SJCRH30 (cell line): ENCODE measurements around the gene HTRA3. TPM values are rescaled to one million over a fixed set of nuclear protein-coding genes. Genes with fewer than 3 reads are reported as not detected.

Source experiments
- DNase-seq, 2 experiments: peaks; one replicate each; pipeline ENCODE4 v3.0.0-alpha.2; 2015 to 2020
- H3K27ac ChIP-seq: fragments of 250-450 bp; sonication (Bioruptor Pico); 2 replicates; pipeline ENCODE4 v1.5.1; 2020; ENCODE audit warnings: mild to moderate bottlenecking, moderate library complexity
- H3K27me3 ChIP-seq: fragments of 250-450 bp; sonication (Bioruptor Pico); 2 replicates; pipeline ENCODE4 v1.5.1; 2020; ENCODE audit warnings: mild to moderate bottlenecking, moderate library complexity
- H3K36me3 ChIP-seq: fragments of 250-450 bp; sonication (Bioruptor Pico); 2 replicates; pipeline ENCODE4 v1.5.1; 2020; ENCODE audit warnings: mild to moderate bottlenecking, moderate library complexity
- H3K4me1 ChIP-seq: fragments of 250-450 bp; sonication (Bioruptor Pico); 2 replicates; pipeline ENCODE4 v1.5.1; 2020; ENCODE audit warnings: mild to moderate bottlenecking, moderate library complexity
- H3K4me3 ChIP-seq: fragments of 250-450 bp; sonication (Bioruptor Pico); 2 replicates; pipeline ENCODE4 v1.5.1; 2020; ENCODE audit warnings: mild to moderate bottlenecking, moderate library complexity
- H3K9me3 ChIP-seq: fragments of 250-450 bp; sonication (Bioruptor Pico); replicated peaks from 2 replicates; pipeline ENCODE4 v1.5.1; 2020; ENCODE audit warnings: mild to moderate bottlenecking, moderate library complexity
- total RNA-seq: library from RNA; depleted of rRNA; stranded (reverse); fragments of >200 nt; shearing (Covaris generic); gene quantifications from 2 replicates; pipeline ENCODE4 v1.2.3, GENCODE V29; 2014

The HTRA3 gene
- total RNA-seq, 1 experiment from 2014 or later = 0.08 TPM

- no peaks in the 10 kb centered on the region for H3K36me3 ChIP-seq
- no peak overlapping the region for H3K27ac ChIP-seq
- H3K27me3 ChIP-seq = no peaks in the 10 kb centered on the region
- H3K4me3 ChIP-seq = no peak overlapping the region
- H3K9me3 ChIP-seq = no peaks in the 10 kb centered on the region
- peaks cover 15% of the 10 kb centered on the region; the same call in 1 of the 2 replicates for H3K4me1 ChIP-seq
- DNase-seq = no peak
Observed at GRCh38 chr4:8275548-8275910, 6.0 kb downstream of the HTRA3 start.

- Histone ChIP-seq H3K4me1 (peaks cover 16% of the 10 kb centered on the region; the same call in 1 of the 2 replicates), H3K27ac (no peak overlapping the region), H3K4me3 (no peak overlapping the region), H3K9me3 (no peaks in the 10 kb centered on the region), H3K27me3 (no peaks in the 10 kb centered on the region), H3K36me3 (no peaks in the 10 kb centered on the region)
- no peak for DNase-seq
Observed at GRCh38 chr4:8276358-8277240, 7.0 kb downstream of the HTRA3 start.

- Histone ChIP-seq H3K36me3 (no peaks in the 10 kb centered on the region), H3K27me3 (no peaks in the 10 kb centered on the region), H3K4me3 (no peak overlapping the region), H3K4me1 (peaks cover 18% of the 10 kb centered on the region; the same call in 1 of the 2 replicates), H3K27ac (no peak overlapping the region), H3K9me3 (no peaks in the 10 kb centered on the region)
- no peak for DNase-seq
Observed at GRCh38 chr4:8277356-8278008, 7.9 kb downstream of the HTRA3 start.

- no peaks in the 10 kb centered on the region for H3K9me3 ChIP-seq
- H3K36me3 ChIP-seq = no peaks in the 10 kb centered on the region
- no peak overlapping the region for H3K4me3 ChIP-seq
- DNase-seq = no peak
- no peaks in the 10 kb centered on the region for H3K27me3 ChIP-seq
- peaks cover 18% of the 10 kb centered on the region; the same call in 1 of the 2 replicates for H3K4me1 ChIP-seq
- H3K27ac ChIP-seq = no peak overlapping the region
Observed at GRCh38 chr4:8278009-8278395, 8.4 kb downstream of the HTRA3 start.

GRCh38 chr4:8278421-8279287 lies 9.1 kb downstream of the HTRA3 start:
- H3K36me3 ChIP-seq = no peaks in the 10 kb centered on the region
- peaks cover 3% of the 10 kb centered on the region; the same call in 1 of the 2 replicates for H3K27me3 ChIP-seq
- H3K4me1 ChIP-seq = peaks cover 23% of the 10 kb centered on the region; the same call in 1 of the 2 replicates
- H3K9me3 ChIP-seq = no peaks in the 10 kb centered on the region
- no peak overlapping the region for H3K27ac ChIP-seq
- no peak overlapping the region for H3K4me3 ChIP-seq
- DNase-seq = no peak

GRCh38 chr4:8279321-8280157 lies 10.0 kb downstream of the HTRA3 start:
- DNase-seq = no peak
- no peaks in the 10 kb centered on the region for H3K9me3 ChIP-seq
- H3K27me3 ChIP-seq = peaks cover 6% of the 10 kb centered on the region; the same call in 1 of the 2 replicates
- H3K4me3 ChIP-seq = no peak overlapping the region
- no peaks in the 10 kb centered on the region for H3K36me3 ChIP-seq
- H3K27ac ChIP-seq = no peak overlapping the region
- H3K4me1 ChIP-seq = peaks cover 32% of the 10 kb centered on the region

GRCh38 chr4:8280158-8280875 lies 10.8 kb downstream of the HTRA3 start:
- Histone ChIP-seq H3K4me3 (no peak overlapping the region), H3K27me3 (peaks cover 6% of the 10 kb centered on the region; the same call in 1 of the 2 replicates), H3K9me3 (no peaks in the 10 kb centered on the region), H3K4me1 (peaks cover 32% of the 10 kb centered on the region), H3K27ac (no peak overlapping the region), H3K36me3 (no peaks in the 10 kb centered on the region)
- no peak for DNase-seq

- peaks cover 6% of the 10 kb centered on the region; the same call in 1 of the 2 replicates for H3K27me3 ChIP-seq
- H3K36me3 ChIP-seq = no peaks in the 10 kb centered on the region
- DNase-seq = no peak
- no peaks in the 10 kb centered on the region for H3K9me3 ChIP-seq
- peaks cover 30% of the 10 kb centered on the region for H3K4me1 ChIP-seq
- no peak overlapping the region for H3K4me3 ChIP-seq
- no peak overlapping the region for H3K27ac ChIP-seq
Observed at GRCh38 chr4:8280876-8281440, 11.4 kb downstream of the HTRA3 start.

GRCh38 chr4:8281519-8282133 lies 12.1 kb downstream of the HTRA3 start:
- Histone ChIP-seq H3K27ac (no peak overlapping the region), H3K36me3 (no peaks in the 10 kb centered on the region), H3K9me3 (no peaks in the 10 kb centered on the region), H3K4me3 (no peak overlapping the region), H3K4me1 (peaks cover 28% of the 10 kb centered on the region), H3K27me3 (peaks cover 6% of the 10 kb centered on the region; the same call in 1 of the 2 replicates)
- DNase-seq = no peak

- no peak for DNase-seq
- H3K36me3 ChIP-seq = no peaks in the 10 kb centered on the region
- peaks cover 24% of the 10 kb centered on the region for H3K4me1 ChIP-seq
- H3K27ac ChIP-seq = no peak overlapping the region
- H3K9me3 ChIP-seq = no peaks in the 10 kb centered on the region
- H3K27me3 ChIP-seq = peaks cover 6% of the 10 kb centered on the region; the same call in 1 of the 2 replicates
- H3K4me3 ChIP-seq = no peak overlapping the region
Observed at GRCh38 chr4:8282134-8282641, 12.6 kb downstream of the HTRA3 start.

GRCh38 chr4:8282742-8283141 lies 13.2 kb downstream of the HTRA3 start:
- Histone ChIP-seq H3K4me1 (peaks cover 24% of the 10 kb centered on the region), H3K9me3 (no peaks in the 10 kb centered on the region), H3K4me3 (no peak overlapping the region), H3K36me3 (no peaks in the 10 kb centered on the region), H3K27me3 (peaks cover 6% of the 10 kb centered on the region; the same call in 1 of the 2 replicates), H3K27ac (no peak overlapping the region)
- no peak for DNase-seq

- no peaks in the 10 kb centered on the region for H3K9me3 ChIP-seq
- no peaks in the 10 kb centered on the region for H3K36me3 ChIP-seq
- H3K4me1 ChIP-seq = peaks cover 24% of the 10 kb centered on the region
- DNase-seq = no peak
- H3K4me3 ChIP-seq = no peak overlapping the region
- no peak overlapping the region for H3K27ac ChIP-seq
- H3K27me3 ChIP-seq = peaks cover 6% of the 10 kb centered on the region; the same call in 1 of the 2 replicates
Observed at GRCh38 chr4:8283161-8283560, 13.6 kb downstream of the HTRA3 start.
